GM23338 (cell line): ENCODE data around the gene TMEM132D. TPM values are rescaled to one million over a fixed set of nuclear protein-coding genes. Genes with fewer than 3 reads are reported as not detected.

ENCODE experiments used
- ATAC-seq: fragments of 200-7000 bp; cut with Tn5 transposase; 3 replicates; pipeline ENCODE4 v1.9.1; 2020
- DNase-seq: peaks from one replicate; pipeline ENCODE4 v3.0.0-alpha.2; 2015; ENCODE audit warnings: low spot score
- H2AFZ ChIP-seq: fragments of 200-600 bp; sonication (generic); 2 replicates; pipeline ENCODE4 v1.8.0; 2016; ENCODE audit warnings: antibody characterized with exemption, mild to moderate bottlenecking, moderate library complexity
- H3F3A ChIP-seq: fragments of 200-600 bp; sonication (generic); replicated peaks from 2 replicates; pipeline ENCODE4 v1.8.0; 2017; ENCODE audit warnings: antibody characterized with exemption, mixed run types, low read depth
- H3K27ac ChIP-seq: fragments of 200-600 bp; sonication (generic); 2 replicates; pipeline ENCODE4 v1.6.1; 2016; ENCODE audit warnings: low read depth
- H3K27me3 ChIP-seq: fragments of 200-600 bp; sonication (generic); 2 replicates; pipeline ENCODE4 v1.8.0; 2016; ENCODE audit warnings: mild to moderate bottlenecking, mixed run types, moderate library complexity; ENCODE audit not compliant: insufficient read depth
- H3K36me3 ChIP-seq: fragments of 200-600 bp; sonication (generic); 2 replicates; pipeline ENCODE4 v1.8.0; 2016; ENCODE audit warnings: mild to moderate bottlenecking; ENCODE audit not compliant: insufficient read depth
- H3K4me1 ChIP-seq: fragments of 200-600 bp; sonication (generic); 2 replicates; pipeline ENCODE4 v1.8.0; 2016; ENCODE audit warnings: mild to moderate bottlenecking, moderate library complexity; ENCODE audit not compliant: insufficient read depth
- H3K4me2 ChIP-seq: fragments of 200-600 bp; sonication (generic); 2 replicates; pipeline ENCODE4 v1.7.1; 2017; ENCODE audit warnings: mixed run types
- H3K4me3 ChIP-seq: fragments of 200-600 bp; sonication (generic); 2 replicates; pipeline ENCODE4 v1.6.1; 2016; ENCODE audit warnings: mixed run types
- H3K79me2 ChIP-seq: fragments of 200-600 bp; sonication (generic); replicated peaks from 2 replicates; pipeline ENCODE4 v1.8.0; 2017; ENCODE audit warnings: mild to moderate bottlenecking; ENCODE audit not compliant: insufficient read depth
- H3K9me2 ChIP-seq: fragments of 200-600 bp; sonication (generic); 2 replicates; pipeline ENCODE4 v1.8.0; 2017; ENCODE audit not compliant: insufficient read depth
- H4K20me1 ChIP-seq: fragments of 200-600 bp; sonication (generic); replicated peaks from 2 replicates; pipeline ENCODE4 v1.8.0; 2017; ENCODE audit warnings: mild to moderate bottlenecking; ENCODE audit not compliant: insufficient read depth
- H3K27ac Mint-ChIP-seq: 2 replicates; pipeline ENCODE4 v1.8.0; 2020; ENCODE audit warnings: inconsistent platforms, mild to moderate bottlenecking, moderate library complexity, mixed read lengths
- H3K27me3 Mint-ChIP-seq: 3 replicates; pipeline ENCODE4 v1.8.0; 2022; ENCODE audit warnings: low read depth, mild to moderate bottlenecking, moderate library complexity, mixed read lengths, inconsistent platforms; ENCODE audit not compliant: insufficient read depth, poor library complexity
- H3K36me3 Mint-ChIP-seq: 3 replicates; pipeline ENCODE4 v1.8.0; 2021; ENCODE audit warnings: low read depth, mild to moderate bottlenecking, inconsistent platforms, moderate library complexity, mixed read lengths
- H3K4me1 Mint-ChIP-seq: 3 replicates; pipeline ENCODE4 v1.8.0; 2020; ENCODE audit warnings: mild to moderate bottlenecking, inconsistent platforms, mixed read lengths
- H3K4me3 Mint-ChIP-seq: 3 replicates; pipeline ENCODE4 v1.8.0; 2021; ENCODE audit warnings: moderate library complexity, mild to moderate bottlenecking, inconsistent platforms, mixed read lengths
- H3K9me3 Mint-ChIP-seq: 3 replicates; pipeline ENCODE4 v1.8.0; 2020; ENCODE audit warnings: moderate library complexity, mild to moderate bottlenecking, inconsistent platforms, mixed read lengths
- CREB1 ChIP-seq: fragments of 250-450 bp; sonication (Bioruptor Pico); IDR thresholded peaks from 2 replicates; pipeline ENCODE4 v1.5.0; 2020; ENCODE audit warnings: low read depth, mild to moderate bottlenecking, moderate library complexity
- CTCF ChIP-seq, 2 experiments: fragments of 200-600 bp in 1 of 2; sonication (generic) in 1 of 2; conservative IDR thresholded peaks; 2 replicates each; pipeline versions ENCODE4 v1.5.1 to v1.6.1; 2016 to 2017; ENCODE audit warnings: antibody characterized with exemption in 2 of 2, low read depth in 2 of 2, mild to moderate bottlenecking in 2 of 2, moderate library complexity in 1 of 2
- EZH2 ChIP-seq: fragments of 200-600 bp; sonication (generic); IDR thresholded peaks from one replicate; pipeline ENCODE4 v1.8.0; 2017; ENCODE audit warnings: antibody characterized with exemption, mild to moderate bottlenecking, low read depth; ENCODE audit not compliant: unreplicated experiment
- JUNB ChIP-seq: IDR thresholded peaks from one replicate; pipeline ENCODE4 v1.6.1; 2016; ENCODE audit warnings: antibody characterized with exemption; ENCODE audit not compliant: unreplicated experiment
- POLR2AphosphoS5 ChIP-seq: IDR thresholded peaks from 2 replicates; pipeline ENCODE4 v1.6.1; 2016; ENCODE audit warnings: antibody characterized with exemption, low read depth
- REST ChIP-seq: IDR thresholded peaks from one replicate; pipeline ENCODE4 v1.6.1; 2018; ENCODE audit warnings: antibody characterized with exemption; ENCODE audit not compliant: unreplicated experiment
- STAT1 ChIP-seq: IDR thresholded peaks from one replicate; pipeline ENCODE4 v1.6.1; 2016; ENCODE audit warnings: antibody characterized with exemption; ENCODE audit not compliant: unreplicated experiment
- ZNF114 ChIP-seq: fragments of 250-450 bp; sonication (Bioruptor Pico); IDR thresholded peaks from 2 replicates; pipeline ENCODE4 v1.5.0; 2020; ENCODE audit warnings: mild to moderate bottlenecking, moderate library complexity
- polyA plus RNA-seq: library from polyadenylated mRNA; unstranded; fragments of >200 nt; fragmentation: Nextera tagmentation; extraction: Ambion mirVana; gene quantifications from 2 replicates; pipeline ENCODE4 v1.2.1, GENCODE V29; 2016
- total RNA-seq: library from RNA; depleted of rRNA; stranded (reverse); fragments of >200 nt; shearing (Covaris generic); gene quantifications from 2 replicates; pipeline ENCODE4 v1.2.3, GENCODE V29; 2014
- TF ChIP-seq, protein P1 (sequence below): IDR thresholded peaks from 2 replicates; pipeline ENCODE4 v1.6.1; 2016; ENCODE audit warnings: antibody characterized with exemption

Gene TMEM132D
- total and polyA plus RNA-seq, 2 experiments from 2014 or later, result 0.44 to 5.3 TPM

- no peak for TF ChIP-seq JUNB
- TF ChIP-seq, protein P1, sequence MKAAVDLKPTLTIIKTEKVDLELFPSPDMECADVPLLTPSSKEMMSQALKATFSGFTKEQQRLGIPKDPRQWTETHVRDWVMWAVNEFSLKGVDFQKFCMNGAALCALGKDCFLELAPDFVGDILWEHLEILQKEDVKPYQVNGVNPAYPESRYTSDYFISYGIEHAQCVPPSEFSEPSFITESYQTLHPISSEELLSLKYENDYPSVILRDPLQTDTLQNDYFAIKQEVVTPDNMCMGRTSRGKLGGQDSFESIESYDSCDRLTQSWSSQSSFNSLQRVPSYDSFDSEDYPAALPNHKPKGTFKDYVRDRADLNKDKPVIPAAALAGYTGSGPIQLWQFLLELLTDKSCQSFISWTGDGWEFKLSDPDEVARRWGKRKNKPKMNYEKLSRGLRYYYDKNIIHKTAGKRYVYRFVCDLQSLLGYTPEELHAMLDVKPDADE, result no peak
Observed at GRCh38 chr12:129676411-129676810, 227.4 kb downstream of the TMEM132D start (continued).

DNA sequence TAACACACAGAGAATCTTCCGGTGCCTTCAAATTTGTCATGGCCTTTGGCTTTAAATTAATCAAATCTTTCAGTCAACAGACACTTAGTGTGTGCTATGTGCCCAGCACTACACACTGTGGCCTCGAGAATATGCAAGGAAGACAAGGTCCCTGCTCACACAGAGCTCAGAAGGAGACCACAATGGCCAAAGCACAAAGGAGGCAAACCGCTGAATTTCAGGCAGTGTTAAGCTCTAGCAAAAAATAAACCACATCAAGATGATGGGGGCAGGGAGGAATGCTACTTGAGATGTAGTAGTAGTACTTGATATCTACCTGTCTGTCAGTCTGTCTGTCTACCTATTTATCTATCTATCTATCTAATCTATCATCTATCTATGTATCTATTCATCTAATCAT lies 227.9 kb downstream of the TMEM132D start:
- no peaks in the 10 kb centered on the region for H3K79me2 ChIP-seq
- no peak overlapping the region for H3K27ac Mint-ChIP-seq
- no peak for ATAC-seq

More for the DNA sequence above, 227.9 kb downstream of the TMEM132D start:
- no peaks in the 10 kb centered on the region for H4K20me1 ChIP-seq
- no peak overlapping the region for H2AFZ ChIP-seq
- H3K9me3 Mint-ChIP-seq, result peaks cover 97% of the 10 kb centered on the region
- no peaks in the 10 kb centered on the region for H3K27me3 ChIP-seq
- H3K9me2 ChIP-seq, result no peaks in the 10 kb centered on the region
- H3K27me3 Mint-ChIP-seq, result no peaks in the 10 kb centered on the region
- 0 out of 2 replicates have a peak, but pooled peaks cover 5% of the 10 kb centered on the region for H3K36me3 ChIP-seq
- H3K4me1 Mint-ChIP-seq, result no peaks in the 10 kb centered on the region
- H3K27ac ChIP-seq, result no peak overlapping the region
- no peak overlapping the region for H3K4me3 ChIP-seq
- H3K4me2 ChIP-seq, result no peak overlapping the region
- H3F3A ChIP-seq, result no peaks in the 10 kb centered on the region
- peaks cover 33% of the 10 kb centered on the region for H3K36me3 Mint-ChIP-seq
- no peak overlapping the region for H3K4me3 Mint-ChIP-seq
- no peaks in the 10 kb centered on the region for H3K4me1 ChIP-seq
- DNase-seq, result no peak
- no peak for TF ChIP-seq CREB1 (CRISPR knock-in tag)
- TF ChIP-seq JUNB, result no peak
- TF ChIP-seq, protein P1, result no peak
- no peak for TF ChIP-seq REST
- TF ChIP-seq CTCF (conservative IDR thresholded peaks at IDR 0.05; ENCODE audit: low read depth in 2 of 2), result no peak
- TF ChIP-seq POLR2AphosphoS5, result no peak
- TF ChIP-seq STAT1, result no peak
- TF ChIP-seq ZNF114 (CRISPR knock-in tag), result no peak
- no peak for TF ChIP-seq EZH2
